BE2C (cell line): ENCODE results near the gene ZNF350. TPM values are rescaled to one million over a fixed set of nuclear protein-coding genes. Genes with fewer than 3 reads are reported as not detected.
A peak's percentile ranks its signal among the peaks of the same experiment; 100 is the strongest.
"Not testable (repeated sequence)": the region's sequence is repeated elsewhere in the genome, so short reads cannot be mapped to it uniquely, and the experiment has no call there.

Experiments used
- DNase-seq: peaks from one replicate; pipeline ENCODE4 v3.0.0-alpha.2; 2020
- H3K27me3 ChIP-seq: fragments of 250-450 bp; sonication (Bioruptor Pico); 2 replicates; pipeline ENCODE4 v1.5.1; 2020; ENCODE audit warnings: mild to moderate bottlenecking
- H3K36me3 ChIP-seq: fragments of 250-450 bp; sonication (Bioruptor Pico); 2 replicates; pipeline ENCODE4 v1.5.1; 2020; ENCODE audit warnings: mild to moderate bottlenecking
- H3K4me1 ChIP-seq: fragments of 250-450 bp; sonication (Bioruptor Pico); 2 replicates; pipeline ENCODE4 v1.5.1; 2020
- H3K4me3 ChIP-seq: 2 replicates; pipeline ENCODE4 v1.5.1; 2011; ENCODE audit warnings: low read depth, low read length
- H3K9me3 ChIP-seq: fragments of 250-450 bp; sonication (Bioruptor Pico); 2 replicates; pipeline ENCODE4 v1.5.1; 2020
- polyA plus RNA-seq: library from polyadenylated mRNA; unstranded; fragments of >200 nt; gene quantifications from one replicate; pipeline ENCODE4 v1.2.1, GENCODE V29; 2012; ENCODE audit warnings: low read depth, missing spikeins; ENCODE audit not compliant: insufficient read length, insufficient read depth
- TF ChIP-seq, protein P1 (sequence below): IDR thresholded peaks from 2 replicates; pipeline ENCODE4 v1.5.1; 2012; ENCODE audit warnings: mild to moderate bottlenecking, low read depth, low read length

Gene ZNF350
- polyA plus RNA-seq: 6.7 TPM

- H3K9me3 ChIP-seq: peaks cover 7% of the 10 kb centered on the region; the same call in 1 of the 2 replicates
- H3K27me3 ChIP-seq: no peaks in the 10 kb centered on the region
- no peaks in the 10 kb centered on the region; the same call in 1 of the 2 replicates for H3K36me3 ChIP-seq
- peak within 1 kb of the TSS; percentile 93 for H3K4me3 ChIP-seq
- H3K4me1 ChIP-seq: no peaks in the 10 kb centered on the region
- peak; percentile 84 for DNase-seq
- TF ChIP-seq, protein P1, sequence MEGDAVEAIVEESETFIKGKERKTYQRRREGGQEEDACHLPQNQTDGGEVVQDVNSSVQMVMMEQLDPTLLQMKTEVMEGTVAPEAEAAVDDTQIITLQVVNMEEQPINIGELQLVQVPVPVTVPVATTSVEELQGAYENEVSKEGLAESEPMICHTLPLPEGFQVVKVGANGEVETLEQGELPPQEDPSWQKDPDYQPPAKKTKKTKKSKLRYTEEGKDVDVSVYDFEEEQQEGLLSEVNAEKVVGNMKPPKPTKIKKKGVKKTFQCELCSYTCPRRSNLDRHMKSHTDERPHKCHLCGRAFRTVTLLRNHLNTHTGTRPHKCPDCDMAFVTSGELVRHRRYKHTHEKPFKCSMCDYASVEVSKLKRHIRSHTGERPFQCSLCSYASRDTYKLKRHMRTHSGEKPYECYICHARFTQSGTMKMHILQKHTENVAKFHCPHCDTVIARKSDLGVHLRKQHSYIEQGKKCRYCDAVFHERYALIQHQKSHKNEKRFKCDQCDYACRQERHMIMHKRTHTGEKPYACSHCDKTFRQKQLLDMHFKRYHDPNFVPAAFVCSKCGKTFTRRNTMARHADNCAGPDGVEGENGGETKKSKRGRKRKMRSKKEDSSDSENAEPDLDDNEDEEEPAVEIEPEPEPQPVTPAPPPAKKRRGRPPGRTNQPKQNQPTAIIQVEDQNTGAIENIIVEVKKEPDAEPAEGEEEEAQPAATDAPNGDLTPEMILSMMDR: no peak
These were observed at the start of gene ZNF350 for GRCh38 chr19:51986309-51987291. Gene ZNF350 (minus strand): TSS chr19:51986840. CDS start chr19:51974360, 12,480 bp downstream.

DNA sequence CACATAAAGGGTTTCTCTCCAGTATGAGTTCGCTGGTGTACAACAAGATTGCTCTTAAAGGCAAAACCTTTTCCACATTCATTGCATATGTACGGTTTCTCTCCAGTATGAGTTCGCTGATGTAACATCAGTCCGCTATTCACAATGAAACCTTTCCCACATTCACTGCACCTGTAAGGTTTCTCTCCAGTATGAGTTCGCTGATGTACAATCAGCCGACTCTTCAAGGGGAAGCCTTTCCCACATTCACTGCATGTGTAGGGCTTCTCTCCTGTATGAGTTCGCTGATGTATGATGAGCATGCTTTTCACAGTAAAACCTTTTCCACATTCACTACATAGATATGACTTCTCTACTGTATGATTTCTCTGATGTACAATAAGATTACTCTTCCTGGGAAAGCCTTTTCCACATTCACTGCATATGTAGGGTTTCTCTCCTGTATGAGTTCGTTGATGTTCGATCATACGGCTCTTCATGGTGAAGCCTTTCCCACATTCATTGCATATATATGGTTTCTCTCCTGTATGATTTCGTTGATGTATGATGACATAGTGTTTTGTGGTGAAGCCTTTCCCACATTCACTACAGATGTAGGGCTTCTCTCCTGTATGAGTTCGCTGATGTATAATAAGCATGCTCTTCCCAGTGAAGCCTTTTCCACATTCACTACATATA lies 47.5 kb upstream of the ZNF350 start:
- TF ChIP-seq, protein P1: no peak
- H3K9me3 ChIP-seq: peaks cover 22% of the 10 kb centered on the region
- no peaks in the 10 kb centered on the region for H3K4me1 ChIP-seq
- H3K4me3 ChIP-seq: no peak overlapping the region
- no peak for DNase-seq
- peaks cover 56% of the 10 kb centered on the region for H3K36me3 ChIP-seq
- no peaks in the 10 kb centered on the region for H3K27me3 ChIP-seq

- Histone ChIP-seq H3K36me3 (peaks cover 38% of the 10 kb centered on the region), H3K4me3 (peak overlapping the region; percentile 86), H3K27me3 (no peaks in the 10 kb centered on the region), H3K4me1 (no peaks in the 10 kb centered on the region), H3K9me3 (peaks cover 10% of the 10 kb centered on the region)
- no peak for DNase-seq
- TF ChIP-seq, protein P1: no peak
These were observed 42.1 kb upstream of the ZNF350 start for GRCh38 chr19:52028780-52029123.

GRCh38 chr19:52028027-52028779 lies 41.6 kb upstream of the ZNF350 start, which contains the start of gene ZNF614:
Gene ZNF614 (minus strand): TSS chr19:52028379. CDS start chr19:52025745, 2,634 bp downstream.
- DNase-seq: peak; percentile 87
- Histone ChIP-seq H3K27me3 (no peaks in the 10 kb centered on the region), H3K4me1 (no peaks in the 10 kb centered on the region), H3K36me3 (peaks cover 38% of the 10 kb centered on the region), H3K4me3 (peak within 1 kb of the TSS; percentile 86), H3K9me3 (peaks cover 5% of the 10 kb centered on the region; the same call in 1 of the 2 replicates)
- TF ChIP-seq, protein P1: no peak

- H3K4me1 ChIP-seq, H3K9me3 ChIP-seq, H3K4me3 ChIP-seq, DNase-seq, H3K27me3 ChIP-seq: not testable (repeated sequence)
- peaks cover 45% of the 10 kb centered on the region for H3K36me3 ChIP-seq
These were observed 39.8 kb upstream of the ZNF350 start for GRCh38 chr19:52026255-52026990.

- H3K4me1 ChIP-seq, H3K27me3 ChIP-seq, H3K4me3 ChIP-seq, H3K9me3 ChIP-seq, DNase-seq: not testable (repeated sequence)
- peaks cover 64% of the 10 kb centered on the region for H3K36me3 ChIP-seq
These were observed 37.8 kb upstream of the ZNF350 start for GRCh38 chr19:52024478-52024877.
